ENCODE measurements around the gene CRY2.

CRY2 gene

GRCh38 chr11:45876401-45876800, 29.1 kb downstream of the CRY2 start:
- DNase-seq (ENCODE audit: low read depth), result no peak
- TF ChIP-seq CTCF (IDR thresholded peaks at IDR 0.05; ENCODE audit: low read depth, low read length), result no peak
- no peak for TF ChIP-seq MAX (IDR thresholded peaks at IDR 0.05; ENCODE audit: low read depth, low read length)
- TF ChIP-seq POLR2A (IDR thresholded peaks at IDR 0.05; ENCODE audit: extremely low read depth, insufficient read length), result no peak
- no peak for TF ChIP-seq MYC (IDR thresholded peaks at IDR 0.05; ENCODE audit: low read depth, low read length)
- H3K4me3 ChIP-seq (ENCODE audit: low read depth, low read length), result no peak overlapping the region

- H3K4me3 ChIP-seq (ENCODE audit: low read depth, low read length), result no peak overlapping the region
- TF ChIP-seq CTCF (IDR thresholded peaks at IDR 0.05; ENCODE audit: low read depth, low read length), result no peak
- TF ChIP-seq MAX (IDR thresholded peaks at IDR 0.05; ENCODE audit: low read depth, low read length), result no peak
- no peak for TF ChIP-seq MYC (IDR thresholded peaks at IDR 0.05; ENCODE audit: low read depth, low read length)
- TF ChIP-seq POLR2A (IDR thresholded peaks at IDR 0.05; ENCODE audit: extremely low read depth, insufficient read length), result no peak
- no peak for DNase-seq (ENCODE audit: low read depth)
Observed at GRCh38 chr11:45877221-45877620, 29.9 kb downstream of the CRY2 start.

GRCh38 chr11:45877845-45878244, 30.6 kb downstream of the CRY2 start:
- no peak for TF ChIP-seq POLR2A (IDR thresholded peaks at IDR 0.05; ENCODE audit: extremely low read depth, insufficient read length)
- no peak for TF ChIP-seq MYC (IDR thresholded peaks at IDR 0.05; ENCODE audit: low read depth, low read length)
- TF ChIP-seq CTCF (IDR thresholded peaks at IDR 0.05; ENCODE audit: low read depth, low read length), result no peak
- no peak for TF ChIP-seq MAX (IDR thresholded peaks at IDR 0.05; ENCODE audit: low read depth, low read length)
- no peak overlapping the region for H3K4me3 ChIP-seq (ENCODE audit: low read depth, low read length)
- DNase-seq (ENCODE audit: low read depth), result no peak

- DNase-seq (ENCODE audit: low read depth), result peak; percentile 50
- no peak for TF ChIP-seq MYC (IDR thresholded peaks at IDR 0.05; ENCODE audit: low read depth, low read length)
- no peak for TF ChIP-seq MAX (IDR thresholded peaks at IDR 0.05; ENCODE audit: low read depth, low read length)
- no peak for TF ChIP-seq POLR2A (IDR thresholded peaks at IDR 0.05; ENCODE audit: extremely low read depth, insufficient read length)
- TF ChIP-seq CTCF (IDR thresholded peaks at IDR 0.05; ENCODE audit: low read depth, low read length), result no peak
- H3K4me3 ChIP-seq (ENCODE audit: low read depth, low read length), result no peak overlapping the region
Observed at GRCh38 chr11:45879803-45880686, 32.8 kb downstream of the CRY2 start.

GRCh38 chr11:45880772-45881570, 33.7 kb downstream of the CRY2 start:
- no peak for DNase-seq (ENCODE audit: low read depth)
- no peak for TF ChIP-seq CTCF (IDR thresholded peaks at IDR 0.05; ENCODE audit: low read depth, low read length)
- TF ChIP-seq MAX (IDR thresholded peaks at IDR 0.05; ENCODE audit: low read depth, low read length), result no peak
- no peak for TF ChIP-seq POLR2A (IDR thresholded peaks at IDR 0.05; ENCODE audit: extremely low read depth, insufficient read length)
- TF ChIP-seq MYC (IDR thresholded peaks at IDR 0.05; ENCODE audit: low read depth, low read length), result no peak
- H3K4me3 ChIP-seq (ENCODE audit: low read depth, low read length), result no peak overlapping the region
